ENCODE measurements around the gene GOLGA8A. TPM values are rescaled to one million over a fixed set of nuclear protein-coding genes. Genes with fewer than 3 reads are reported as not detected.
"Not testable (repeated sequence)": the region's sequence is repeated elsewhere in the genome, so short reads cannot be mapped to it uniquely, and the experiment has no call there.

GOLGA8A gene
- total RNA-seq, 1 donor, result 21.8 TPM

- DNase-seq (ENCODE audit: low read depth in 2 of 3, low spot score in 2 of 3), result not testable (repeated sequence)
These were observed 28.1 kb downstream of the GOLGA8A start for GRCh38 chr15:34409511-34409910.

DNA sequence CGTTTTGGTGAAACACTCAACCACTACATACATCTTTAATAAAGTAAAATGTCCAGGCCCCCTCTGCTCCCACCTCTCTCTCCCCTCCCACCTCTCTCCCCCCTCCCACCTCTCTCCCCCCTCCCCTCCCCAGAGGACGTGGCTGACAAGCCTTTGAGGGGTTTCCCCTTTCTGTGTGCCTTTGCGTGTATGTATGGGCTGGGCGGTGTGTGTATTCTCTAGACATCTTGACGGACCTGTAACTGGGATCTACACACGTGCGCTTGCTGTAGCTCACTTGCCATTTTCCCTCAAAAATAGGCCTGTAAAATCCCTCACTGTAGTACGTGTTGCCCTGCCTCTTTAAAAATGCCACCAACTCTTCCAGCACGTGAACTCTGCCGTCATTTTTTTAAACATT is 28.6 kb downstream of the GOLGA8A start:
- not testable (repeated sequence) for DNase-seq (ENCODE audit: low read depth in 2 of 3, low spot score in 2 of 3)

DNA sequence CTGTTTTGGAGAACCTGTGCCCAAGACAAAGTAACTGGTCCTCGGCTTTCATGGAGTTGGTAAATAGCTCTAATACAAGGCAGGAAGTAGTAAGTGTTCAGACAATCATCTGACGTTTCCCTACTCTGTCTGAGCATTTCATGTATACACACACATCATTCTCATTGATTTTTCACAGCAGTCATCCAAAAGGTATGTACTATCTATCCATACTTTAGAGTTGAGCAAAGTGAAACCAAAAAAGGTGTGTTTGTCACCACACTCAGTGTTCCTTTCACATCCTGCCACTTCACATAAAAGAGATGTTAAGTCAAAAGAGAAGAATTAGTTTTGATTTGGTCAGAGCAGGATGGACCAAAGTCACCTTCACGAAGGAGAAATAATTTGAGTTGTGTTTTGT is 33.7 kb downstream of the GOLGA8A start:
- not testable (repeated sequence) for DNase-seq (ENCODE audit: low read depth in 2 of 3, low spot score in 2 of 3)

GRCh38 chr15:34403160-34403598 is 34.4 kb downstream of the GOLGA8A start:
- DNase-seq (ENCODE audit: low read depth in 2 of 3, low spot score in 2 of 3), result not testable (repeated sequence)

DNA sequence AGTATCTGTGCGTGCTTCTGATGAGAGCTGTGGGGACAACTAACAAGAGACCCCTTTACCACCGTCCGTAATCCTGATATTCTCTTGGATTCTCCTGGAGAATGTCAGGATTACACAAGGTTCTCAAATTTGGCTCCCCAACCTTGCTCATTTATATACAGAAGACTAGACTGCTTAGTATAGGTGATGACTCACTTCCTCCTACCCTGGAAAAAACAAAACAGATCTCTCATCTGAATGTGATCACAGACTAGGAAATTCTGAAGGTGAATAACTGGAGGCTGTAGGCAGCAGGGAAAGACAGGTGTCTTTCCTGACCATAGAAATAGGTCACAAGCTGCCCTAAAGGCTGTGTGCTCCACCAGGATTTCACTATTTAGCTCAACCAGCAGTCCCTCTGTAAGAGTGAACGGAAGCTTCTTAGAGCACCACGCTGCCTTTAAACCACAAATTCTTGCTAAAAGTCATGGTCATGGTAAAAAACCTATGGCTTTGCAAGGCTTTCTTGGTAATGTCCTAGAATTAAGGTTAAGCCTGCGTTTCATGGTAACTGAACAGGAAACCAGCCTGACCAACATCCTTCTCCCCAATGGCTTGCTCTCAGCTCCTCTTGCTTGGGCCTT is 39.9 kb downstream of the GOLGA8A start:
- not testable (repeated sequence) for DNase-seq (ENCODE audit: low read depth in 2 of 3, low spot score in 2 of 3)

- DNase-seq (ENCODE audit: low read depth in 2 of 3, low spot score in 2 of 3), result not testable (repeated sequence)
These were observed 44.6 kb downstream of the GOLGA8A start for GRCh38 chr15:34392981-34393380.

- not testable (repeated sequence) for DNase-seq (ENCODE audit: low read depth in 2 of 3, low spot score in 2 of 3)
These were observed 48.0 kb downstream of the GOLGA8A start for GRCh38 chr15:34389594-34390086.

Other genes with a start within 250 kb of the GOLGA8A start
- gene KATNBL1, start 227.7 kb downstream of the GOLGA8A start, total RNA-seq, result 14.3 TPM
- gene EMC4, start 212.8 kb downstream of the GOLGA8A start, total RNA-seq, result 93.4 TPM
- 123 TPM for gene SLC12A6, start 100.0 kb downstream of the GOLGA8A start, total RNA-seq
- gene NOP10, start 94.7 kb downstream of the GOLGA8A start, total RNA-seq, result 125 TPM
- not detected for gene NUTM1, start 94.5 kb downstream of the GOLGA8A start, total RNA-seq
- gene LPCAT4, start 70.6 kb downstream of the GOLGA8A start, total RNA-seq, result 14.5 TPM
- 96.1 TPM for gene GOLGA8B, start 145.8 kb upstream of the GOLGA8A start, total RNA-seq

Measured in hematopoietic multipotent progenitor cell (in vitro differentiated cells).